ENCODE measurements around the gene CDKN2B-AS1.

Gene CDKN2B-AS1

GRCh38 chr9:21991072-21991959, 3.3 kb upstream of the CDKN2B-AS1 start:
- no peak for DNase-seq (ENCODE audit: low read depth)
- no peak overlapping the region for H3K4me3 ChIP-seq (ENCODE audit: low read depth, low read length)
- TF ChIP-seq CTCF (IDR thresholded peaks at IDR 0.05; ENCODE audit: low read depth, low read length, missing control alignments), result no peak

GRCh38 chr9:21993007-21993406, 1.6 kb upstream of the CDKN2B-AS1 start:
- peak overlapping the region; percentile 65 for H3K4me3 ChIP-seq (ENCODE audit: low read depth, low read length)
- no peak for TF ChIP-seq CTCF (IDR thresholded peaks at IDR 0.05; ENCODE audit: low read depth, low read length, missing control alignments)
- DNase-seq (ENCODE audit: low read depth), result no peak

- DNase-seq (ENCODE audit: low read depth), result peak; percentile 33
- peak within 1 kb of the TSS; percentile 65 for H3K4me3 ChIP-seq (ENCODE audit: low read depth, low read length)
- TF ChIP-seq CTCF (IDR thresholded peaks at IDR 0.05; ENCODE audit: low read depth, low read length, missing control alignments), result no peak
Observed at GRCh38 chr9:21993893-21994555, 567 bp upstream of the CDKN2B-AS1 start, which contains the start of gene CDKN2A. TSS of gene CDKN2A (minus strand) at chr9:21994392.

- DNase-seq (ENCODE audit: low read depth), result peak; percentile 65
- TF ChIP-seq CTCF (IDR thresholded peaks at IDR 0.05; ENCODE audit: low read depth, low read length, missing control alignments), result no peak
- H3K4me3 ChIP-seq (ENCODE audit: low read depth, low read length), result peak overlapping the region; percentile 65
Observed at GRCh38 chr9:21995006-21995665, 545 bp downstream of the CDKN2B-AS1 start.

GRCh38 chr9:21995666-21996398, 1.2 kb downstream of the CDKN2B-AS1 start:
- H3K4me3 ChIP-seq (ENCODE audit: low read depth, low read length), result peak overlapping the region; percentile 65
- DNase-seq (ENCODE audit: low read depth), result no peak
- peak; percentile 23 for TF ChIP-seq CTCF (IDR thresholded peaks at IDR 0.05; ENCODE audit: low read depth, low read length, missing control alignments)

- no peak overlapping the region for H3K4me3 ChIP-seq (ENCODE audit: low read depth, low read length)
- TF ChIP-seq CTCF (IDR thresholded peaks at IDR 0.05; ENCODE audit: low read depth, low read length, missing control alignments), result no peak
- no peak for DNase-seq (ENCODE audit: low read depth)
Observed at GRCh38 chr9:21996438-21996837, 1.8 kb downstream of the CDKN2B-AS1 start.
